H1 (cell line): ENCODE measurements around the gene PSMA5. TPM values are rescaled to one million over a fixed set of nuclear protein-coding genes. Genes with fewer than 3 reads are reported as not detected.

Experiments used
- CTCF ChIA-PET: fragments of 300-600 bp; sonication (Branson Sonifier 250); formaldehyde crosslinking; loops from one replicate; lab custom pipeline; 2021; ENCODE audit not compliant: partially characterized antibody; lab: Charles Lee
- POLR2A ChIA-PET: fragments of 300-600 bp; sonication (Branson Sonifier 250); formaldehyde crosslinking; loops from one replicate; lab custom pipeline; 2021; ENCODE audit warnings: inconsistent platforms; ENCODE audit not compliant: partially characterized antibody; lab: Charles Lee
- DNase-seq, 2 experiments: peaks; one replicate each; pipeline versions ENCODE4 v3.0.0 to v3.0.0-alpha.2; 2010 to 2022; ENCODE audit warnings: low spot score in 2 of 2, low read depth in 1 of 2, mixed read lengths in 1 of 2
- FAIRE-seq: peaks from 2 replicates; lab custom pipeline; 2011; peaks lifted over from hg19 to GRCh38; lab: Jason Lieb, UNC
- H2AFZ ChIP-seq: 2 replicates; pipeline ENCODE4 v1.8.1; 2012; ENCODE audit warnings: low read length, inconsistent platforms
- H2AK5ac ChIP-seq: 2 replicates; pipeline ENCODE4 v1.6.1; 2013; ENCODE audit warnings: low read depth, low read length
- H2BK120ac ChIP-seq: replicated peaks from 2 replicates; pipeline ENCODE3; 2013; ENCODE audit warnings: low read depth, low read length, inconsistent platforms
- H2BK12ac ChIP-seq: 2 replicates; pipeline ENCODE4 v1.6.1; 2013; ENCODE audit warnings: low read depth, low read length
- H2BK15ac ChIP-seq: 2 replicates; pipeline ENCODE4 v1.6.1; 2013; ENCODE audit warnings: low read length
- H2BK20ac ChIP-seq: 2 replicates; pipeline ENCODE4 v1.6.1; 2013; ENCODE audit warnings: low read length
- H2BK5ac ChIP-seq: 2 replicates; pipeline ENCODE4 v1.6.1; 2013; ENCODE audit warnings: low read depth, low read length
- H3K14ac ChIP-seq: 2 replicates; pipeline ENCODE4 v1.6.1; 2013; ENCODE audit warnings: inconsistent platforms; ENCODE audit not compliant: insufficient read length
- H3K18ac ChIP-seq: 2 replicates; pipeline ENCODE4 v1.6.1; 2013; ENCODE audit warnings: low read length; ENCODE audit errors: extremely low read depth
- H3K23ac ChIP-seq: 2 replicates; pipeline ENCODE4 v1.6.1; 2013; ENCODE audit warnings: inconsistent platforms; ENCODE audit not compliant: insufficient read length
- H3K23me2 ChIP-seq: 2 replicates; pipeline ENCODE4 v1.6.1; 2013; ENCODE audit warnings: low read depth, low read length
- H3K27ac ChIP-seq: 2 replicates; pipeline ENCODE4 v1.6.1; 2011; ENCODE audit warnings: low read depth, low read length, inconsistent platforms
- H3K27me3 ChIP-seq, 4 experiments: replicated peaks in 1 of 4; 1 replicate in 1 of 4; 2 replicates in 3 of 4; pipeline versions ENCODE4 v1.6.1 to v1.8.1; 2011 to 2013; ENCODE audit warnings: low read length in 3 of 4, mild to moderate bottlenecking in 3 of 4, inconsistent platforms in 2 of 4, mixed read lengths in 2 of 4, moderate library complexity in 1 of 4; ENCODE audit not compliant: control insufficient read depth in 3 of 4, insufficient read depth in 3 of 4; ENCODE audit errors: extremely low read depth in 1 of 4
- H3K36me3 ChIP-seq, 4 experiments: 2 replicates each; pipeline versions ENCODE4 v1.6.1 to v1.8.1; 2011 to 2013; ENCODE audit warnings: mild to moderate bottlenecking in 4 of 4, low read length in 3 of 4, moderate library complexity in 2 of 4, control low read depth in 1 of 4, inconsistent platforms in 1 of 4; ENCODE audit not compliant: insufficient read depth in 4 of 4, control insufficient read depth in 2 of 4
- H3K4ac ChIP-seq: replicated peaks from 2 replicates; pipeline ENCODE3; 2013; ENCODE audit warnings: low read length, low read depth, mixed read lengths, inconsistent platforms; ENCODE audit not compliant: insufficient read length
- H3K4me1 ChIP-seq, 4 experiments: replicated peaks in 1 of 4; 1 replicate in 1 of 4; 2 replicates in 3 of 4; pipeline versions ENCODE4 v1.6.1 to v1.8.1; 2011 to 2013; ENCODE audit warnings: low read length in 3 of 4, inconsistent platforms in 2 of 4, mixed read lengths in 1 of 4; ENCODE audit not compliant: insufficient read depth in 4 of 4, control insufficient read depth in 3 of 4
- H3K4me2 ChIP-seq, 2 experiments: 2 replicates each; pipeline versions ENCODE4 v1.6.1 to v1.8.1; 2011 to 2013; ENCODE audit warnings: low read depth in 2 of 2, low read length in 2 of 2, control low read depth in 1 of 2, inconsistent platforms in 1 of 2, mild to moderate bottlenecking in 1 of 2; ENCODE audit not compliant: insufficient read depth in 1 of 2
- H3K4me3 ChIP-seq, 4 experiments: fragments of 200-600, 300-600 bp in 1 of 4; sonication (generic), shearing (Covaris generic), sonication (Bioruptor Twin) in 1 of 4; 2 replicates each; pipeline versions ENCODE4 v1.5.1 to v1.8.1; 2011 to 2016; ENCODE audit warnings: low read length in 4 of 4, low read depth in 3 of 4, control low read depth in 2 of 4, inconsistent platforms in 2 of 4, mild to moderate bottlenecking in 2 of 4, mixed read lengths in 1 of 4, moderate library complexity in 1 of 4; ENCODE audit not compliant: insufficient read depth in 2 of 4; ENCODE audit errors: extremely low read depth in 1 of 4
- H3K56ac ChIP-seq: replicated peaks from 2 replicates; pipeline ENCODE3; 2013; ENCODE audit warnings: low read depth, mild to moderate bottlenecking, mixed read lengths, low read length, inconsistent platforms; ENCODE audit not compliant: insufficient read length
- H3K79me1 ChIP-seq: 2 replicates; pipeline ENCODE4 v1.6.1; 2013; ENCODE audit warnings: low read depth, low read length, control low read depth
- H3K79me2 ChIP-seq, 2 experiments: 2 replicates each; pipeline versions ENCODE4 v1.6.1 to v1.8.1; 2012 to 2013; ENCODE audit warnings: low read length in 2 of 2, mild to moderate bottlenecking in 2 of 2, inconsistent platforms in 1 of 2; ENCODE audit not compliant: insufficient read depth in 2 of 2, control insufficient read depth in 1 of 2
- H3K9ac ChIP-seq, 4 experiments: replicated peaks in 1 of 4; 1 replicate in 1 of 4; 2 replicates in 3 of 4; pipeline versions ENCODE4 v1.6.1 to v1.8.1; 2011 to 2013; ENCODE audit warnings: low read depth in 3 of 4, low read length in 3 of 4, control low read depth in 2 of 4, mild to moderate bottlenecking in 2 of 4, moderate library complexity in 2 of 4, inconsistent platforms in 1 of 4; ENCODE audit errors: extremely low read depth in 1 of 4
- H3K9me3 ChIP-seq, 2 experiments: 2 replicates each; pipeline versions ENCODE4 v1.6.1 to v1.8.1; 2012 to 2013; ENCODE audit warnings: mild to moderate bottlenecking in 2 of 2, moderate library complexity in 2 of 2, control low read depth in 1 of 2, inconsistent platforms in 1 of 2, low read depth in 1 of 2, low read length in 1 of 2, mixed read lengths in 1 of 2; ENCODE audit not compliant: insufficient read depth in 2 of 2
- H4K20me1 ChIP-seq, 2 experiments: replicated peaks in 1 of 2; 2 replicates each; pipeline versions ENCODE3 to v1.8.1; 2011 to 2013; ENCODE audit warnings: inconsistent platforms in 2 of 2, low read length in 2 of 2, mild to moderate bottlenecking in 1 of 2; ENCODE audit not compliant: insufficient read depth in 2 of 2, control insufficient read depth in 1 of 2
- H4K5ac ChIP-seq: 2 replicates; pipeline ENCODE4 v1.6.1; 2013; ENCODE audit warnings: low read length, low read depth, mixed read lengths, inconsistent platforms; ENCODE audit not compliant: insufficient read length
- H4K8ac ChIP-seq: 2 replicates; pipeline ENCODE4 v1.8.0; 2013; ENCODE audit warnings: mild to moderate bottlenecking, moderate library complexity, low read length, inconsistent platforms; ENCODE audit not compliant: insufficient read depth; ENCODE audit errors: extremely low read depth
- H4K91ac ChIP-seq: replicated peaks from 2 replicates; pipeline ENCODE3; 2013; ENCODE audit warnings: low read length, mixed read lengths, inconsistent platforms; ENCODE audit not compliant: insufficient read length
- GTF2F1 ChIP-seq: IDR thresholded peaks from 2 replicates; pipeline ENCODE4 v1.6.1; 2012; ENCODE audit warnings: low read depth, low read length, improper control_type of control experiment, borderline replicate concordance
- KDM5A ChIP-seq: fragments of 200-600 bp; IDR thresholded peaks from 2 replicates; pipeline ENCODE4 v1.7.1; 2012; ENCODE audit warnings: mild to moderate bottlenecking, low read length, inconsistent platforms, mixed read lengths
- SAP30 ChIP-seq: fragments of 300-600 bp; sonication (generic); IDR thresholded peaks from 2 replicates; pipeline ENCODE4 v1.7.1; 2012; ENCODE audit warnings: low read length, moderate library complexity, mild to moderate bottlenecking, inconsistent platforms; ENCODE audit not compliant: insufficient read depth, insufficient replicate concordance
- SIN3A ChIP-seq, 2 experiments: IDR thresholded peaks in 1 of 2; conservative IDR thresholded peaks in 1 of 2; 2 replicates each; pipeline ENCODE4 v1.6.1; 2011 to 2012; ENCODE audit warnings: low read length in 2 of 2, improper control_type of control experiment in 1 of 2, low read depth in 1 of 2, mild to moderate bottlenecking in 1 of 2
- TBP ChIP-seq: IDR thresholded peaks from 2 replicates; pipeline ENCODE4 v1.6.1; 2011; ENCODE audit warnings: low read depth, low read length, improper control_type of control experiment
- WGBS, 2 experiments: shearing (Covaris generic) in 1 of 2; methylation state at CpG; one replicate each; pipeline versions ENCODE4 v1.1.6 to v1.1.7; 2013 to 2015; ENCODE audit warnings: low lambda C conversion rate in 2 of 2, mixed read lengths in 2 of 2, inconsistent platforms in 1 of 2, low coverage in 1 of 2, missing lambda C conversion rate in 1 of 2; ENCODE audit not compliant: insufficient replicate concordance in 2 of 2, insufficient coverage in 1 of 2, insufficient read length in 1 of 2; ENCODE audit errors: extremely low coverage in 1 of 2, missing lambda C conversion rate in 1 of 2; 5-methylcytosine and 5-hydroxymethylcytosine counted together
- polyA plus RNA-seq, 7 experiments: library from polyadenylated mRNA; depleted of rRNA in 3 of 7; stranded (reverse) in 5 of 7; unstranded in 2 of 7; fragments of >200 nt in 5 of 7; fragments of 200-250 nt in 2 of 7; gene quantifications; 1 replicate in 5 of 7; 2 replicates in 1 of 7; 4 replicates in 1 of 7; pipeline versions ENCODE4 v1.2.1 to v1.2.3, GENCODE V29; 2011 to 2013; ENCODE audit warnings: missing spikeins in 2 of 7, mixed read lengths in 2 of 7
- total RNA-seq: library from RNA; stranded (reverse); fragmentation: NEBNext Ultra II Directional; extraction: Animal tissue kit (Norgen Biotek cat#: 25700); gene quantifications from 2 replicates; pipeline ENCODE4 v1.2.1, GENCODE V29; 2021
- TF ChIP-seq, protein P1 (sequence below): IDR thresholded peaks from 2 replicates; pipeline ENCODE4 v1.6.1; 2011; ENCODE audit warnings: low read length, improper control_type of control experiment
- TF ChIP-seq, protein P2 (sequence below): IDR thresholded peaks from 2 replicates; pipeline ENCODE4 v1.6.1; 2012; ENCODE audit warnings: inconsistent platforms
- TF ChIP-seq, protein P3 (sequence below): IDR thresholded peaks from 2 replicates; pipeline ENCODE4 v1.6.1; 2012; ENCODE audit warnings: inconsistent platforms

Gene PSMA5
- total and polyA plus RNA-seq, 2 of the 8 experiments (the other 6 are each of a cell fraction or from before 2014, with no cell fraction given): 140 to 166 TPM

DNA sequence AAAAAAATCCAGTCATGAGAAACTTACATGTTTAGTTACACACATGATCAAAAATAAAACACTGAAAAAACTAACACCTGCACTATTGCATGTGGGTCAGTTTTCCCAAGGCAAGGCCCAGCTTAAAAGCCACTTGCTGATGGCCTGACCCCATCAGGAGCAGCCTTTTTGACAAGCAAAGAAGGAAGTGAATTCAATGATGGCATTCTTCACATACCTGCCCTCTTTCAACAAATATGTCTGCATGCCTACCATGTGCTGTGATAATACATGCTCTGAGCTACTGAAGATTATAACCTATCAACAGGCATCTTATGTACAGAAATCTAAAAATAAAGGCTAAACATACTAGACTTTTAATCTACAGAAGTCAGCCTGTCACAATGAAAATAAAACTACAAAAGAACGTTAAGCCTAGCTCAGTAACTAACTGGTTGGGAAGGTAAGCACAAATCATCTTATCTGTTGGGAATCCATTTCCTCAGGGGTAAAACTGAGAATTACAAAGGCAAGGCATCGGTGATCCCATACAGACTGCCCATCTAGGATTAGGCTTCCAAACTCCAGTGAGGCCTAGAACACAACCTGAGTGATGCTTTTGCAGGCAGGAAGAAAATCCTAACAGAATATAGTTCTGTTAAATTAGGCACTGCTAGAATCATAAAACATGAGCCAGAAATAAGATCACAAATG is 43.0 kb downstream of the PSMA5 start:
- Histone ChIP-seq H4K5ac (peak overlapping the region; percentile 7), H3K14ac (no peak overlapping the region), H2BK20ac (no peak overlapping the region), H3K79me2 (peaks cover 3 to 90% of the 10 kb centered on the region in 2 experiments; a peak in 3 of 4 replicates), H3K23me2 (no peaks in the 10 kb centered on the region; the same call in 1 of the 2 replicates), H3K9ac (no peak overlapping the region), H2AK5ac (no peak overlapping the region), H4K20me1 (peaks cover 0 to 8% of the 10 kb centered on the region in 2 experiments), H3K9me3 (no peaks in the 10 kb centered on the region), H4K8ac (no peak overlapping the region), H3K27me3 (no peaks in the 10 kb centered on the region), H2BK12ac (no peak overlapping the region; the same call in 1 of the 2 replicates), H3K4ac (peak overlapping the region; percentile 88), H3K4me1 (peaks cover 0 to 16% (median 3%) of the 10 kb centered on the region in 4 experiments; a peak in 3 of 7 replicates), H3K4me2 (peak overlapping the region; percentile 21 to 36; a peak in 2 of 4 replicates), H3K56ac (no peak overlapping the region), H3K23ac (no peak overlapping the region), H3K79me1 (peaks cover 3% of the 10 kb centered on the region; the same call in 1 of the 2 replicates), H3K36me3 (no peaks in the 10 kb centered on the region), H3K4me3 (no peak overlapping the region), H2BK120ac (no peak overlapping the region), H3K27ac (peak overlapping the region; percentile 62; the same call in 1 of the 2 replicates), H2AFZ (no peak overlapping the region), H2BK15ac (no peak overlapping the region), H3K18ac (no peak overlapping the region), H2BK5ac (peak overlapping the region; percentile 61; the same call in 1 of the 2 replicates), H4K91ac (no peak overlapping the region)
- 46% methylated on average over 2 of the region's 2 CpGs; no CpG with 5 or more reads in 1 of the 2 experiments for WGBS, 2 experiments
- no peak for DNase-seq
- no peak for FAIRE-seq
- POLR2A ChIA-PET: interaction anchor here (0.6 to 2.8 kb wide), 7 partner anchors 10 to 103 kb away, joined by 3 to 13 read pairs (median 3); no protein-coding TSS in a partner anchor
- CTCF ChIA-PET: interaction anchor here (0.8 to 1.9 kb wide), 7 partner anchors 9 to 144 kb away, joined by 3 to 5 read pairs (median 4); partner anchors contain the start of gene SORT1
- TF ChIP-seq GTF2F1 (no peak), TBP (no peak), SIN3A (conservative IDR thresholded peaks at IDR 0.05 in 1 of 2, IDR thresholded peaks at IDR 0.05 in 1 of 2; ENCODE audit: low read depth in 1 of 2, low read length in 2 of 2) (peak; percentile 84 to 94), SAP30 (peak; percentile 61), KDM5A (no peak)
- TF ChIP-seq, protein P1, sequence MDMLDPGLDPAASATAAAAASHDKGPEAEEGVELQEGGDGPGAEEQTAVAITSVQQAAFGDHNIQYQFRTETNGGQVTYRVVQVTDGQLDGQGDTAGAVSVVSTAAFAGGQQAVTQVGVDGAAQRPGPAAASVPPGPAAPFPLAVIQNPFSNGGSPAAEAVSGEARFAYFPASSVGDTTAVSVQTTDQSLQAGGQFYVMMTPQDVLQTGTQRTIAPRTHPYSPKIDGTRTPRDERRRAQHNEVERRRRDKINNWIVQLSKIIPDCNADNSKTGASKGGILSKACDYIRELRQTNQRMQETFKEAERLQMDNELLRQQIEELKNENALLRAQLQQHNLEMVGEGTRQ: no peak
- TF ChIP-seq, protein P2, sequence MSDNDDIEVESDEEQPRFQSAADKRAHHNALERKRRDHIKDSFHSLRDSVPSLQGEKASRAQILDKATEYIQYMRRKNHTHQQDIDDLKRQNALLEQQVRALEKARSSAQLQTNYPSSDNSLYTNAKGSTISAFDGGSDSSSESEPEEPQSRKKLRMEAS: peak; percentile 74; the same call in 1 of the 2 replicates
- TF ChIP-seq, protein P3, sequence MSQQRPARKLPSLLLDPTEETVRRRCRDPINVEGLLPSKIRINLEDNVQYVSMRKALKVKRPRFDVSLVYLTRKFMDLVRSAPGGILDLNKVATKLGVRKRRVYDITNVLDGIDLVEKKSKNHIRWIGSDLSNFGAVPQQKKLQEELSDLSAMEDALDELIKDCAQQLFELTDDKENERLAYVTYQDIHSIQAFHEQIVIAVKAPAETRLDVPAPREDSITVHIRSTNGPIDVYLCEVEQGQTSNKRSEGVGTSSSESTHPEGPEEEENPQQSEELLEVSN: no peak
